K562 (cell line): ENCODE data around the gene CD22. TPM values are rescaled to one million over a fixed set of nuclear protein-coding genes. Genes with fewer than 3 reads are reported as not detected.

Experiments
- ATF1 ChIP-seq, 2 experiments: fragments of 450-650 bp in 1 of 2; IDR thresholded peaks; 2 replicates each; pipeline ENCODE4 v1.6.1; 2016; ENCODE audit warnings: missing compliant biosample characterization in 1 of 2, missing genetic modification characterization in 1 of 2
- JUNB ChIP-seq: fragments of 450-650 bp; formaldehyde crosslinking; conservative IDR thresholded peaks from 2 replicates; pipeline ENCODE4 v1.4.0; 2020; ENCODE audit warnings: mild to moderate bottlenecking
- KAT7 ChIP-seq: sonication (generic); formaldehyde crosslinking; IDR thresholded peaks from 2 replicates; pipeline ENCODE4 v1.8.0; 2022; ENCODE audit warnings: missing genetic modification reagents, mild to moderate bottlenecking, borderline replicate concordance
- MECOM ChIP-seq: fragments of 250-450 bp; sonication (Bioruptor Pico); IDR thresholded peaks from 2 replicates; pipeline ENCODE4 v1.8.0; 2022; ENCODE audit warnings: inconsistent platforms
- NRF1 ChIP-seq, 2 experiments: fragments of 450-650 bp; IDR thresholded peaks in 1 of 2; conservative IDR thresholded peaks in 1 of 2; 2 replicates each; pipeline ENCODE4 v1.6.1; 2014; ENCODE audit warnings: mild to moderate bottlenecking in 2 of 2
- PCBP1 ChIP-seq: fragments of 200-400 bp; formaldehyde crosslinking; IDR thresholded peaks from 2 replicates; pipeline ENCODE4 v1.6.1; 2018; ENCODE audit warnings: mild to moderate bottlenecking, low read depth, low read length; ENCODE audit not compliant: poor library complexity, severe bottlenecking
- PHB ChIP-seq: fragments of 250-450 bp; sonication (Bioruptor Pico); IDR thresholded peaks from 2 replicates; pipeline ENCODE4 v1.5.0; 2021
- RBM39 ChIP-seq: fragments of 200-400 bp; formaldehyde crosslinking; optimal IDR thresholded peaks from 2 replicates; pipeline ENCODE3; 2018; ENCODE audit warnings: low read depth, low read length
- TCFL5 ChIP-seq: fragments of 250-450 bp; sonication (Bioruptor Pico); conservative IDR thresholded peaks from 2 replicates; pipeline ENCODE4 v1.6.1; 2021; ENCODE audit warnings: mild to moderate bottlenecking, moderate library complexity, matching md5 sums
- ZNF12 ChIP-seq: sonication (generic); formaldehyde crosslinking; IDR thresholded peaks from 2 replicates; pipeline ENCODE4 v1.4.0; 2020; ENCODE audit warnings: mild to moderate bottlenecking, missing genetic modification reagents
- ZNF121 ChIP-seq: sonication (generic); formaldehyde crosslinking; conservative IDR thresholded peaks from 2 replicates; pipeline ENCODE4 v1.8.0; 2022; ENCODE audit warnings: missing genetic modification reagents
- ZNF184 ChIP-seq: sonication (generic); formaldehyde crosslinking; IDR thresholded peaks from 2 replicates; pipeline ENCODE4 v1.5.0; 2020; ENCODE audit warnings: missing genetic modification reagents
- ZNF644 ChIP-seq: fragments of 200-800 bp; sonication (Bioruptor generic); IDR thresholded peaks from 2 replicates; pipeline ENCODE4 v1.6.1; 2016; ENCODE audit warnings: low read depth, missing genetic modification characterization, missing compliant biosample characterization
- polyA plus RNA-seq, 8 experiments: library from polyadenylated mRNA; depleted of rRNA in 4 of 8; stranded (reverse) in 5 of 8; unstranded in 3 of 8; fragments of >200 nt; fragmentation: Nextera tagmentation in 2 of 8; fragmentation: Illumina TruSeq in 1 of 8; extraction: Ambion mirVana in 2 of 8; extraction: Trizol in 1 of 8; gene quantifications; 2 replicates each; pipeline versions ENCODE4 v1.2.1 to v1.2.3, GENCODE V29; 2011 to 2014; ENCODE audit warnings: inconsistent platforms in 1 of 8, missing spikeins in 1 of 8
- total RNA-seq, 7 experiments: library from RNA; depleted of rRNA in 6 of 7; stranded (reverse); fragments of >200 nt in 6 of 7; fragmentation: Illumina TruSeq in 2 of 7; extraction: Trizol in 2 of 7; gene quantifications; 2 replicates each; pipeline versions ENCODE4 v1.2.1 to v1.2.3, GENCODE V29; 2011 to 2021; ENCODE audit warnings: low replicate concordance in 1 of 7
- TF ChIP-seq, protein P1 (sequence below): fragments of 450-650 bp; formaldehyde crosslinking; IDR thresholded peaks from 2 replicates; pipeline ENCODE4 v1.4.0; 2020; ENCODE audit warnings: mild to moderate bottlenecking, moderate library complexity
- TF ChIP-seq, protein P2 (sequence below): fragments of 250-450 bp; sonication (Bioruptor Pico); IDR thresholded peaks from 2 replicates; pipeline ENCODE4 v1.5.0; 2022; ENCODE audit warnings: mild to moderate bottlenecking
- TF ChIP-seq, protein P3 (sequence below): fragments of 250-450 bp; sonication (Bioruptor Pico); IDR thresholded peaks from 2 replicates; pipeline ENCODE4 v1.4.0; 2020
- TF ChIP-seq, protein P4 (sequence below): fragments of 250-450 bp; sonication (Bioruptor Pico); IDR thresholded peaks from 2 replicates; pipeline ENCODE4 v1.4.0; 2020; ENCODE audit warnings: mild to moderate bottlenecking

CD22 gene
- total and polyA plus RNA-seq, 9 of the 15 experiments (the other 6 are each of a cell fraction or from before 2014, with no cell fraction given): 0.29 to 5.0 (median 3.5) TPM

DNA sequence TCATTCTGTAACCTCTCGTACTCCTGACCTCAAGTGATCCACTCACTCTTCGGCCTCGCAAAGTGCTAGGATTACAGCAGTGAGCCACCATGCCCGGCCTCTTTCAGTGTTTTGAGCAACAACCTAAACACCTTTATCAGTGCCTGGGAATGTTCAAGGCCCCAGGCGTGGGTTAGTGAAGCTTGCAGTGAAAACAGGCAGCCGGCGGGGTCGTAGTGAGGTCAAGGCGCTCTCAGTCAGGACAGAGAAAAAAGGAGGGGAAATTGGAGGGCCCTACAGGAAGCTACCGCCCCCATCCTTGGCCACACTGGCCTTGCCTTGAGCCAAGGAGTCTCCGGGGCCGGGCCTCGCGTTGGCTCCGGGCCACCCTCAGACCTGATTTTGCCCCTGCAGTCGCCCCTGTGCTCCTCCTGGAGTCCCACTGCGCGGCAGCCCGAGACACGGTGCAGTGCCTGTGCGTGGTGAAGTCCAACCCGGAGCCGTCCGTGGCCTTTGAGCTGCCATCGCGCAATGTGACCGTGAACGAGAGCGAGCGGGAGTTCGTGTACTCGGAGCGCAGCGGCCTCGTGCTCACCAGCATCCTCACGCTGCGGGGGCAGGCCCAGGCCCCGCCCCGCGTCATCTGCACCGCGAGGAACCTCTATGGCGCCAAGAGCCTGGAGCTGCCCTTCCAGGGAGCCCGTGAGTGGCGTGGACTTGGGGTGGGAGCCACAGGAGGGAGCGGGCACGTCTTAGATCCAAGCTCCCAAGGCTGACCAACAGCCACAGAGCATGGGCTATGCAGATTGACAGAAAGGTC, 19.3 kb upstream of the CD22 start (continued):
- TF ChIP-seq JUNB (CRISPR knock-in tag) (no peak), TCFL5 (no peak), ATF1 (CRISPR knock-in tag; IDR thresholded peaks at IDR 0.05) (no peak), ATF1 (tag; IDR thresholded peaks at IDR 0.05) (peak; percentile 76), PHB (no peak), MECOM (CRISPR knock-in tag) (peak; percentile 81), ZNF644 (tag) (peak; percentile 51; the same call in 1 of the 2 replicates), ZNF12 (no peak), NRF1 (conservative IDR thresholded peaks at IDR 0.05 in 1 of 2, IDR thresholded peaks at IDR 0.05 in 1 of 2) (peak in 1 of 2 experiments; percentile 47; a peak in 2 of 4 replicates), ZNF184 (CRISPR knock-in tag) (no peak), RBM39 (no peak), PCBP1 (no peak), KAT7 (no peak), ZNF121 (CRISPR knock-in tag) (no peak)
- TF ChIP-seq, protein P1, sequence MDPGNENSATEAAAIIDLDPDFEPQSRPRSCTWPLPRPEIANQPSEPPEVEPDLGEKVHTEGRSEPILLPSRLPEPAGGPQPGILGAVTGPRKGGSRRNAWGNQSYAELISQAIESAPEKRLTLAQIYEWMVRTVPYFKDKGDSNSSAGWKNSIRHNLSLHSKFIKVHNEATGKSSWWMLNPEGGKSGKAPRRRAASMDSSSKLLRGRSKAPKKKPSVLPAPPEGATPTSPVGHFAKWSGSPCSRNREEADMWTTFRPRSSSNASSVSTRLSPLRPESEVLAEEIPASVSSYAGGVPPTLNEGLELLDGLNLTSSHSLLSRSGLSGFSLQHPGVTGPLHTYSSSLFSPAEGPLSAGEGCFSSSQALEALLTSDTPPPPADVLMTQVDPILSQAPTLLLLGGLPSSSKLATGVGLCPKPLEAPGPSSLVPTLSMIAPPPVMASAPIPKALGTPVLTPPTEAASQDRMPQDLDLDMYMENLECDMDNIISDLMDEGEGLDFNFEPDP (CRISPR knock-in tag): no peak
- TF ChIP-seq, protein P2, sequence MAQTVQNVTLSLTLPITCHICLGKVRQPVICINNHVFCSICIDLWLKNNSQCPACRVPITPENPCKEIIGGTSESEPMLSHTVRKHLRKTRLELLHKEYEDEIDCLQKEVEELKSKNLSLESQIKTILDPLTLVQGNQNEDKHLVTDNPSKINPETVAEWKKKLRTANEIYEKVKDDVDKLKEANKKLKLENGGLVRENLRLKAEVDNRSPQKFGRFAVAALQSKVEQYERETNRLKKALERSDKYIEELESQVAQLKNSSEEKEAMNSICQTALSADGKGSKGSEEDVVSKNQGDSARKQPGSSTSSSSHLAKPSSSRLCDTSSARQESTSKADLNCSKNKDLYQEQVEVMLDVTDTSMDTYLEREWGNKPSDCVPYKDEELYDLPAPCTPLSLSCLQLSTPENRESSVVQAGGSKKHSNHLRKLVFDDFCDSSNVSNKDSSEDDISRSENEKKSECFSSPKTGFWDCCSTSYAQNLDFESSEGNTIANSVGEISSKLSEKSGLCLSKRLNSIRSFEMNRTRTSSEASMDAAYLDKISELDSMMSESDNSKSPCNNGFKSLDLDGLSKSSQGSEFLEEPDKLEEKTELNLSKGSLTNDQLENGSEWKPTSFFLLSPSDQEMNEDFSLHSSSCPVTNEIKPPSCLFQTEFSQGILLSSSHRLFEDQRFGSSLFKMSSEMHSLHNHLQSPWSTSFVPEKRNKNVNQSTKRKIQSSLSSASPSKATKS (CRISPR knock-in tag): no peak
- TF ChIP-seq, protein P3, sequence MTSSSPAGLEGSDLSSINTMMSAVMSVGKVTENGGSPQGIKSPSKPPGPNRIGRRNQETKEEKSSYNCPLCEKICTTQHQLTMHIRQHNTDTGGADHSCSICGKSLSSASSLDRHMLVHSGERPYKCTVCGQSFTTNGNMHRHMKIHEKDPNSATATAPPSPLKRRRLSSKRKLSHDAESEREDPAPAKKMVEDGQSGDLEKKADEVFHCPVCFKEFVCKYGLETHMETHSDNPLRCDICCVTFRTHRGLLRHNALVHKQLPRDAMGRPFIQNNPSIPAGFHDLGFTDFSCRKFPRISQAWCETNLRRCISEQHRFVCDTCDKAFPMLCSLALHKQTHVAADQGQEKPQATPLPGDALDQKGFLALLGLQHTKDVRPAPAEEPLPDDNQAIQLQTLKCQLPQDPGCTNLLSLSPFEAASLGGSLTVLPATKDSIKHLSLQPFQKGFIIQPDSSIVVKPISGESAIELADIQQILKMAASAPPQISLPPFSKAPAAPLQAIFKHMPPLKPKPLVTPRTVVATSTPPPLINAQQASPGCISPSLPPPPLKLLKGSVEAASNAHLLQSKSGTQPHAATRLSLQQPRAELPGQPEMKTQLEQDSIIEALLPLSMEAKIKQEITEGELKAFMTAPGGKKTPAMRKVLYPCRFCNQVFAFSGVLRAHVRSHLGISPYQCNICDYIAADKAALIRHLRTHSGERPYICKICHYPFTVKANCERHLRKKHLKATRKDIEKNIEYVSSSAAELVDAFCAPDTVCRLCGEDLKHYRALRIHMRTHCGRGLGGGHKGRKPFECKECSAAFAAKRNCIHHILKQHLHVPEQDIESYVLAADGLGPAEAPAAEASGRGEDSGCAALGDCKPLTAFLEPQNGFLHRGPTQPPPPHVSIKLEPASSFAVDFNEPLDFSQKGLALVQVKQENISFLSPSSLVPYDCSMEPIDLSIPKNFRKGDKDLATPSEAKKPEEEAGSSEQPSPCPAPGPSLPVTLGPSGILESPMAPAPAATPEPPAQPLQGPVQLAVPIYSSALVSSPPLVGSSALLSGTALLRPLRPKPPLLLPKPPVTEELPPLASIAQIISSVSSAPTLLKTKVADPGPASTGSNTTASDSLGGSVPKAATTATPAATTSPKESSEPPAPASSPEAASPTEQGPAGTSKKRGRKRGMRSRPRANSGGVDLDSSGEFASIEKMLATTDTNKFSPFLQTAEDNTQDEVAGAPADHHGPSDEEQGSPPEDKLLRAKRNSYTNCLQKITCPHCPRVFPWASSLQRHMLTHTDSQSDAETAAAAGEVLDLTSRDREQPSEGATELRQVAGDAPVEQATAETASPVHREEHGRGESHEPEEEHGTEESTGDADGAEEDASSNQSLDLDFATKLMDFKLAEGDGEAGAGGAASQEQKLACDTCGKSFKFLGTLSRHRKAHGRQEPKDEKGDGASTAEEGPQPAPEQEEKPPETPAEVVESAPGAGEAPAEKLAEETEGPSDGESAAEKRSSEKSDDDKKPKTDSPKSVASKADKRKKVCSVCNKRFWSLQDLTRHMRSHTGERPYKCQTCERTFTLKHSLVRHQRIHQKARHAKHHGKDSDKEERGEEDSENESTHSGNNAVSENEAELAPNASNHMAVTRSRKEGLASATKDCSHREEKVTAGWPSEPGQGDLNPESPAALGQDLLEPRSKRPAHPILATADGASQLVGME (CRISPR knock-in tag): peak; percentile 74
- TF ChIP-seq, protein P4, sequence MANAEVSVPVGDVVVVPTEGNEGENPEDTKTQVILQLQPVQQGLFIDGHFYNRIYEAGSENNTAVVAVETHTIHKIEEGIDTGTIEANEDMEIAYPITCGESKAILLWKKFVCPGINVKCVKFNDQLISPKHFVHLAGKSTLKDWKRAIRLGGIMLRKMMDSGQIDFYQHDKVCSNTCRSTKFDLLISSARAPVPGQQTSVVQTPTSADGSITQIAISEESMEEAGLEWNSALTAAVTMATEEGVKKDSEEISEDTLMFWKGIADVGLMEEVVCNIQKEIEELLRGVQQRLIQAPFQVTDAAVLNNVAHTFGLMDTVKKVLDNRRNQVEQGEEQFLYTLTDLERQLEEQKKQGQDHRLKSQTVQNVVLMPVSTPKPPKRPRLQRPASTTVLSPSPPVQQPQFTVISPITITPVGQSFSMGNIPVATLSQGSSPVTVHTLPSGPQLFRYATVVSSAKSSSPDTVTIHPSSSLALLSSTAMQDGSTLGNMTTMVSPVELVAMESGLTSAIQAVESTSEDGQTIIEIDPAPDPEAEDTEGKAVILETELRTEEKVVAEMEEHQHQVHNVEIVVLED (CRISPR knock-in tag): peak; percentile 76
